Activated T-cell treated with anti-CD3 and anti-CD28 coated beads, Interleukin-2, amount 50 U/mL, for 1 hour (primary cell): ENCODE measurements around the gene SAMD3.
"Not testable (repeated sequence)": the region's sequence is repeated elsewhere in the genome, so short reads cannot be mapped to it uniquely, and the experiment has no call there.

Source experiments
- DNase-seq: peaks from one replicate; pipeline ENCODE4 v3.0.0-alpha.2; 2020

The SAMD3 gene, protein sequence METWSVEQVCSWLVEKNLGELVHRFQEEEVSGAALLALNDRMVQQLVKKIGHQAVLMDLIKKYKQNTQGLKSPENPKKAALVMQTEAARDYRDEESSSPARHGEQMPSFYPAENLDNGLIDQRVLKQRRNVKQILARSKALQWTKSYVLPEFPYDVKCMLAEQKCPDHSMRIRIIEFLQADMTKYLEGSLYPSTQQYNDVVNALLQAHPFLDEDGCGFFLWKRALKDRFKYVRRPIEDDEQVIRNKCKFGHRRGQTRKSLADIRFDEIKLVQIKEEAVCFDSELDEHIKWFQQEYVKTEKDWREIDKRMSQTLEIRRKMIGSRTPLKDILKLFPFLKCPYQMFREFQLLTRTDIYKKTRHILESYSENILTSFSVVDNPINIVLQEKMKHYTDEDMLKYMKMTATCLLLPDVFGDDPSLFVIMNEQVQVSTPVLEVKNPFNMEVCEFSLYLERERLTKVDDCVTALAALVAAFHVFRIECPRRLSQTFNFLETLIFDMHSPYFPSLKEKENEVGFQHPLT

DNA sequence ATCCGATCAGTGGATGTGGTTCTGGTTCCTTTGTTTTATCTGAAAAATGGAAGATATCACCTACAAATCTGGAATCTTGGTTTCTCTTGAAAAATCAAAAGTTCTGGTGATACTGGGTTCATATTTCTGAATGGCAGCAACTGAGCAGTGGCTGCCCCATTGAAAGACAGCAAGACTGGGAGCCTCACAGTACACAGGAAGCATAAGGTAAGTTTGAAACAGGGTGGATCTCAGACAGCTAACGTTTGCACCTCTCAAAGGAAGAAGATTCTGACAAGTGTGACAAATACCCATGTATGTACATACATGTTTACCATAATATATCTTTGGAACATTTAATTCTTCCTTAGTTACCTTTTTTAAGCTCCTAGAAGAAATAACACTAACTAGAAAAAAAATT, at the start of gene SAMD3:
Gene SAMD3 (minus strand): TSS at position 177 of the 400 bp plus-strand sequence. CDS start 7,678 bp downstream, outside the sequence.
- DNase-seq = no peak

DNA sequence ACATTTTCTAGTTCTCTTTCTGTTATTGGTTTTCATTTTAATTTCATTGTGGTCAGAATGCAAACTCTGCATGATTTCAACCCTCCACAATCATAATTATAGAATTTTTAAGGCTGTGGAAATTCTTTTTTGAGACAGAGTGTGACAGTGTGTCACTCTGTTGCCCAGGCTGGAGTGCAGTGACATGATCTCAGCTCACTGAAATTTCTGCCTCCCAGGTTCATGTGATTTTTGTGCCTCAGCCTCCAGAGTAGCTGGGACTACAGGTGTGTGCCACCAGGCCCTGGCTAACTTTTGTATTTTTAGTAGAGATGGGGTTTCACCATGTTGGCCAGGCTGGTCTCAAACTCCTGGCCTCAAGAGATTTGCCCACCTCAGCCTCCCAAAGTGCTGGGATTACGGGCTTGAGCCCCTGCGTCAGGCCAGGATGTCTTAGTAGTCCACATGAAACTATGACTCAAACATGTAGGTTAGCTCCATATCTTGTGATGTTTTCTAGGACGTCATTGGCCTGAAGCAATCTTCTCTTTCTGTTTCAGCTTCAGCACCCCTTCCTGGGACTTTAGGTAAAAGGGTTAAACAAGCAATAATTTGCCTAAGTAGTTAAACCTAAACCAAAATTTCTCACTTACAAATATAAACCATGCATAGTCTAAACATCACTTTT, 47.4 kb upstream of the SAMD3 start:
- DNase-seq = no peak

DNA sequence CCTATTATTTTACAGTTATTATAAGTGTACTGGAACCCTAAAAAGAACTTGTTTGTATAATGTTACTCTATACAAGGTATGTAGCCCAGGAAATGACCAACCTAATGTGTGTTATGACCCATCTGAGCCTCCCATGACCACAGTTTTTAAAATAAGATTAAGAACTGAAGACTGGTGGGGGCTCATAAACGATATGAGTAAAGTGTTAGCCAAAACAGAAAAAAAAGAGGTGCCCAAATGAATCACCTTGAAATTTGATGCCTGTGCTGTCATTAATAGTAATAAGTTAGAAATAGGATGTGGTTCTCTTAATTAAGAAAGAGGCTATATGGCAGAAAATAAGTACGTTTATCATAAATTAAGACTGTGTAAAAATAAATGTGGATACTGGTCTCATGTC, 42.8 kb upstream of the SAMD3 start:
- not testable (repeated sequence) for DNase-seq

DNA sequence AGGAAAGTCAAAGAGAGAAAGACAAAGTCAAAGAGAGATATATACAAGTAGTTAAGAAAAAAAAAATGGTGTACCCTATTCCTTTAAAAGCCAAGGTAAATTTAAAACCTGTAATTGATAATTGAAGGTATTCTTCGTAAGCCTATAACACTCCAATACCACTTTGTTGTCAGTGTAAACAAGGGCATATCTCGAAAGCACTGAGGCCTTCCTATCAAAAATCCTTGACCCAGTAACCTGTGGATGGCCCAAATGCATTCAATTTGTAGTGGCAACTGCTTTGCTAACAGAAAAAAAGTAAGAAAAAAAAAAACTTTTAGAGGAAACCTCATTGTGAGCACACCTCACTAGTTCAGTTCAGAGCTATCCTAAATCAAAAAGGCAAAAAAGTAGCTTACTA, 39.3 kb upstream of the SAMD3 start:
- DNase-seq = no peak

DNA sequence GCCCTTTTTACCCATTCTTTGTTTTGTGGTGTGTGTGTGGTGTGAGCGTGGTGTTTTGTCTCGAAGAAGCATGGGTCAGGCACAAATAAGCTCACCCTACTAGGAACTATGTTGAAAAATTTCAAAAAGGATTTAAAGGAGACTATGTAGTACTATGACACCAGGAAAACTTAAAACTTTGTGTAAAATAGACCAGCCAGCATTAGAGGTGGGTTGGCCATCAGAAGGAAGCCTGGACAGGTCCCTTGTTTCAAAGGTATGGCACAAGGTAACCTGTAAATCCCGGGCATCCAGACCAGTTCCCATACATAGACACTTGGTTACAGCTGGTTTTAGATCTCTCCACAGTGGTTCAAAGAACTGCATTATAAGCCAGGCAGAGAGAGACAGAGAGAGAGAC, 38.8 kb upstream of the SAMD3 start:
- not testable (repeated sequence) for DNase-seq

DNA sequence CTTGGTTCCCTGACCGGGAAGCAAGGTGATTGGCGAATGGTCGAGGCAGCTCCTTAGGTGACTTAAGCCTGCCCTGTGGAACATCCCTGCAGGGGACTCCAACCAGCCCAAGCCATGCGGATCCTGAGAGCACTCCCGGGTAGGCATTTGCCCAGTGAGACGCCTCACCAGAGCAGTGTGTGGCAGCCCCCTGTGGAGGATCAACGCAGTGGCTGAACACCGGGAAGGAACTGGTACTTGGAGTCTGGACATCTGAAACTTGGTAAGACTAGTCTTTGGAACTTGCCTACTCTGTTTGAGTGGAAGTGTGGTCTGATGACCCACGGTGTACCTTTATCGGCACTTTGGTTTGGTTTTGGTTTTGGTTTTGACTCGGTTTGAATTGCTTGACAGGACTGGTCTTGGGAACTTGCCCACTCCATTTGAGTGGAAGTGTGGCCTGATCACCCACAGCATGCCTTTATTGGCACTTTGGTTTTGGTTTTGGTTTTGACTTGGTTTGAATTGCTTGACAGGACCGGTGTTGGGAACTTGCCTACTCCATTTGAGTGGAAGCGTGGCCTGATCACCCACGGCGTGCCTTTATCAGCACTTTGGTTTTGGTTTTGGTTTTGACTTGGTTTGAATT, 38.0 kb upstream of the SAMD3 start:
- DNase-seq = peak; percentile 26

DNA sequence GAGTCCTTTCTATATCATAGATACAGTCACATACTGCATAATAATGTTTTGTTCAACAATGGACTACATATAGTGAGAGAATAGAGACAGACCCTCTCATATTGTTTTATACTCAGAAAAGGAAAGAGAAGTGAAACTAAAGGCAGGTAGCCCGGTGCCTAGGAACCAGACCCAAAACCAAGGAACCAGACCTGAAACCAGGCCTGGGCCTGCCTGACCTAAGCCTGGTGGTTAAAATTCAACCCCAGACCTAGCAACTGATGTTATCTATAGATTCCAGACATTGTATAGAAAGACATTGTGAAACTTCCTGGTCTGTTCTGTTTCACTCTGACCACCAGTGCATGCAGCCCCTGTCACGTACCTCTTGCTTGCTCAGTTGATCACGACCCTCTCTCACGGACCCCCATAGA, 37.3 kb upstream of the SAMD3 start:
- peak; percentile 22 for DNase-seq

DNA sequence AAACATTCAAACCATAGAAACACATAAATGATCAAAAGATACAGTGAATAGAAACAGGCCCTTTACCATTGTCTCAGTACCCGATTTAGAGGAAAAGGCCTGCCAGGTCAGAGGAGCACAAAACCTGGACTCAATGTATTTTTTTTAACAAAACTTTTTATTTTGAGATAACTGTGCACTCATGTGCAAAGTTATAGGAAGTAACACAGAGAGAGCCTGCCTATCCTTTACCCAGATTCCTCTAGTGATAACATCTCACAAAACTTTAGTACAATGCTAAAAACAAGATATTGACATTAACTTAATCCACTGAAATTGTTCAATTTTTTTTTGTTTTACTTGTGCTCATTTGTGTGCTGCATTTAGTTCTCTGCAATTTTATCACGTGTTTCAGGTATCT, 36.8 kb upstream of the SAMD3 start:
- no peak for DNase-seq

DNA sequence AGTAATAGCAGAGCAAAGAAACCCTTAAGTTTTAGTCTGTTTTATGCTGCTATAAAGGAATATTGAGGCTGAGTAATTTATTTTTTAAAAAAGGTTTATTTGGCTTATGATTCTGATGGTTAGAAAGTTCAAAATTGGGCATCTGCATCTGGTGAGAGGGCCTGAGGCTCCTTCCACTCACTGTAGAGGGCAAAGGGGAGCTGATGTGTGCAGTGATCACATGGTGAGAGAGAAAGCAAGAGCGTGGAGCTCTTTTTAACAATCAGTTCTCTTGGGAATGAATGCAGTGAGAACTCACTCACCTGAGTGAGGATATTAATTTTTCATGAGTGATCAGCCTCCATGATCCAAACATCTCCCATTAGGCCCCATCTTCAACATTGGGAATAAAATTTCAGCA, 36.4 kb upstream of the SAMD3 start:
- DNase-seq = no peak

DNA sequence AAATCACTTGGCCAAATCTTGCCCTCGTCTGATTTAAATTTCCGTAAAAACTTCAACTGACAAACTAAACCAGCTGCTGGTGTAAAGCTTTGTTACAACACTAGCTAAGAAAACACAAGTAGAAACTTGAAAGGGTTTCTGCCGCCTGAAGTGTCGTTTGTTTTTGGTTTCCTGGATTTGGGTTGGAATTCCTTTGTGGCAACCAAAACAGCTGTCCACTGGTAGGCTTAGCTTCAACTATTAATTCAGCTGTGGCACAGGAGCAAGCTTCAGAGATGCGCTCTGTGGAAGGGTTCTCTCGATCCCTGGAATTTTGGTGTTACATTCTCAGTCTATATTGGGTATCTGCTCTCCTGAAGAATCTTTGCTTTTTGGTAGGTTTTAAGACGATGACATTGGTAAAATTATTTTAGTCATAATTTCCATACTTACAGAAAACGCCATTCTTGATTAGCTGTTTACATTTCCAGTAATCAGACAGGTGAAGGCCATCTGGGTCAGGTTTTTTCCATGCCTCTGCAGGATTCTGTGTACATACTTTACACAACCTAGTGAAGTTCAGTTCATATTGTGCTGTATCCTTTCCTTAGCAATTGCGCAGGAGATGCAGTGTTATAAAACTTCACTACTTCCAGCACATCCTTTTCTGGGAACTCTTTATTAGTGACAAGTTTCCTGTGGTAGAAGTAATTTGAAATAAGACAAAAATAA, 29.9 kb upstream of the SAMD3 start:
- DNase-seq = no peak

DNA sequence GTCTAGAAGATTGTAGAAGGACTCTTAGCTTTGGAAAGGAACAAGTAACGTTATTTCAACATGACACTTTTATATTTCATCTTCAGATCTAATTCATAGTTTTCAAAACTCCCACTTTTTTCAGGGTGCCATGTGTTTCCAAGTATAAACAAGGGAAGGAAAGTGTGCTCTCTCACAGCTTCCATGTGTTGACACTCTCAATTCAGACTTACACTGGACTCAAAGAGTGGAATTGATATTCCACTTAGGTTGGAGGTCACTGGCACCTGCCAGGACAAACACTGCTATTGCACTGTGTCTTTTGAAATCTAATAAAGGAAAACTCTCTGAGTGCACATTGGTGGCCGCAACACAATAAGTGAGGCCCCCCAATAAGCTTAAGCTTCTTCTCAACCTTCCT, 22.5 kb upstream of the SAMD3 start:
- no peak for DNase-seq

DNA sequence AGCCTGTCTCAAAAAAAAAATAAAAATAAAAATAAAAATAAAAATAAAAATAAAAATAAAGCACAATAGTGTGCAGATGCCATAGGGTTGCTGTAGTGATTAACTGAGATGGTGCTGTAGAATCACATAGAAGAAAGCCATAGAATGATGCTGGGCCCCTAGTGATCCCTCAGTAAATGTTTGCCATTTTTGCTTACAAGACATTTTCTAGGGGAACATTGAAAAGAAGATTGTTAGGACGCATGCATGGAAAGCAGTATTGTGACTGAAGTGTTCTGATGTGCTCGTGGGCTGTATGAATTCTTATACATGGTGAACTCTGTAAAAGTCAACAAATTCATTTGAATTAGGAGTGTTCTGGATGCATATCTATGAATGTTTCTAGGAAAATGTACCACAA, 22.0 kb upstream of the SAMD3 start:
- DNase-seq = no peak

DNA sequence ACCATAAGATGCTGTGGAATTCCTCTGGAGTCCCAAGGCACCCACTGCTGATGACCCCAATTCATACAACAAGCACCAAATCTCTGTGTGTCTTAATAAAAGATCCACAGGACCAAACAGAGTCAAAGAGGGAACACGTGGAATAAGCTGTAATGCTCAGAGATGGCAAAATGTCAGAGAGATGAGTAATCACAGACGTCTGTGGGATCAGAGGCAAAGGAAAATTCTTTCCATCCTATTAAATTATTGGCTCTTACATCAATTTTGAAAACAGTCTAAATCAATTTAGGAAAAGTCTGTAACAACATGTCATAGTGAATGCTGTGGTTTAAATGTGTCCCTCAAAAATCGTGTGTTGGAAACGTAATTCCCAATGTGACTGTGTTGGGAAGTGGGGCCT, 17.5 kb upstream of the SAMD3 start:
- DNase-seq = no peak

DNA sequence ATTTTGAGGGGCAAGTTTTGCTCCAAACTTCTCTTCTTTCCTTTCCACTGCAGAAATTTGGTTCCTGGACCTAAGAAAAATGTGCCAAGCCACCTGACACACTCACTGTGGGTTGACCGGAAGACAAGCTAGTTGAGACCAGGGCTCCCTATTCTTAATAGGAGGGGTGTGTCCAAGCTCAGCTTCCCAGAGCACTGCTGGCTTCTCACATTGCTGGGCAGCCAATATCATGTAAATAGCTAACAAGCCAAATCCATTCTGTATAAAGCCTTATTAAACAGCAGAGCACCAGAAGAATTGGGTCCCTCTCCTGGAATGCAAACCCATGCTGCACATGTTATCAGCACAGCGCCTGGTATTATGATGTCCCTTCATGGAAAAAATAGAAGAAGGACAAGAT, 17.0 kb upstream of the SAMD3 start:
- DNase-seq = no peak

DNA sequence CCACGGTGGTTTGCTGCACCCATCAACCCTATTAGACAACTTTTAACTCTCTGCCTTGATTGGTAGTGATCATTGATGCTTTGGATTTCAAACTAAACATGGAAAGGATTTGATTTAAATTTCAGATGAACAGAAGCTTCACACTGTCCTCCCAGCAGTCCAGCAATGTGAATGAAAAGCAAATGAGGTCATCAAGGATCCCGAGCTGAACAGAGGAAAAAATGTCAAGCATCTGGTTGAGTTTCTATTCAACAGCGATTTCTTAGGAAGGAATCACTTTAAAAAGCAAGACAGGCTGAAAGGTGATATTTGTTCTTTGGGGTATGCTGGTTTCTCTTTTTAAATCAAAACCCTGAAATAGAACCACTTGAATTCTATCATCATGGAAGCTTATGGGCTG, 10.6 kb upstream of the SAMD3 start:
- no peak for DNase-seq

DNA sequence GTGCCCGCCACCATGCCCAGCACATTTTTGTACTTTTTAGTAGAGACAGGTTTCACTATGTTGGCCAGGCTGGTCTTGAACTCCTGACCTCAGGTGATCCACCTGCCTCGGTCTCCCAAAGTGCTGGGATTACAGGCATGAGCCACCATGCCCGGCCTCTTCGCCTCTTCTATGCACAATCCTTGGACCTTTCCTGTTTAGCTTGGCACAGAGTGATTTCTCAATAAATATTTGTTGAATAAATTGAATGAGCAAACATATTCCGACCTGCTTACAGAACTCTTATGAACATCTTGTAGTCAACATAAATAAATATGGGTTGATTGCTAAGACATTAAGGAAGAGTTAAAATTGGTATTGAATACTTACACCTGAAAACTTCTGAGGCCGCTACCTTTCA, 7.8 kb upstream of the SAMD3 start:
- DNase-seq = not testable (repeated sequence)

DNA sequence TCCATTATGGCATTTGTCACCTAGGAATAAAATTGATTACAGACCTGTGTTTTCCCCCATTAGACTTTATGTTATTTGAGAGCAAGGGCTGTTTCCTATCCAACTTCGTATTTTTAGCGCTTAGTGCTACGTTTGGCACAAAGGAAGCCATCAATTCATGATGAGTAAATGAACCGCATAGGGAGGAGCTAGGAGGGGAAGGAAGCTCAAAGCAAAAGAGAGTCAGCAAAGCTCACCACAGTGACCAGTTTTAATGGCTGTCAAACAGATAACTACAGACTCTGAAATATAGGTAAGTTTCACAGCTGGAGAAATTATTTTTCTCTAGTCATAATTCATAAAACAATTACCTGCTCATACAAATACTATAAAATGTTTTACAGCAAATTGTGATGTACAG, 6.9 kb upstream of the SAMD3 start:
- DNase-seq = no peak

DNA sequence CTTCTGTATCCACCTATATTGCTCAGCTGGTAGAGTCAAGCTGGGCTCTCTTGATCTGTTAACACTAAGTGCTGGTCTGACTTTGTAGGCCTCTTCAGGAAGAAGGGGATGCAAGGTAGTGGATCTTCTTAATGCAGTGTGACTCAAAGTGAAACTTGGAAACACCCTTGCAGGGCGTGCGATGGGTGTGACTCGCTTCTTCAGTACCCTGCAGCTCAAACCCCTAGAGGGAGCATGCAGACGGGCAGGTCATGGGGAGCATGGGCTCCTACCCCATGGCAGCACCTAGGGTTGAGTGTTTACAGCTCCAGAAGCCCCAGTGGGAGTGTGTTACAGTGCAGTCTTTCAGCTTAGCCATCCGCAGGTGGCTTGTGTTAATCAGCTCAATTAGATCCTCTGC, 757 bp upstream of the SAMD3 start:
- peak; percentile 45 for DNase-seq

DNA sequence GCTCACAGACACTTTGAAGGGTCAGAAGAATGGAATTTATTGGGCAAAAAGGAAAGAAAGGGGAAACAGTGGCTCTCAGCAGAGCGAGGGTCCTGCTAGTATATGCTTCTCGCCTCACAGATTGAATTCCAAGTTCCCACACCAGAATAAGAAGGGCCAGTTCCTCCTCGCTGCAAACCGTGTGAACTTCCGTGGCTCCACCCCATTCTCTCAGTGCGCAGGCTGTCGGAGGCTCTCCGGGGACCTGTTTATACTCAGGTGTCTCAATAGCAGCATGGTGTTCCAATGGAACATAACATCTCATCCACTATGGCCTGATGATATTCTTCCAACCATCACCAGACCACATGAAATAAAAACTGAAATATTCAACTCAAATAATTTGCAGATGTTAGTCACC, 4.6 kb downstream of the SAMD3 start:
- DNase-seq = no peak

DNA sequence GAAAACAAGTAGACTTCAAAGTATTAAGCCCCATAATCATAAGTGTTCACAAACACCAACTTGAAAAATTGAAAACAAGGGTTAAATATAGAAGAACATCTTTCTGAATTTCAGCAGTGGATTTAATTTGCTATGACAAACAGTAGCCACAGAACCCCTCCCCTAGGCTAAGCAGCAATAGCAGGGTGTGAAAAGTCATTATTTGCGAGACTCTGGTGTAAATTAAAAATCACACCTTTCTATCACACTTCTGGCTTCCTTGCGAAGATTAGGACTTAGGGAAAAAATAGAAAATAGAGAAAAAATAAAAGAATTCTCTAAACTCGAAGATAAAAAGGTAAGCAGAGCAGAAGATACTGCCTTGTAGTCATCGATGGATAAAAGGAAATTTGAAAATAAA, 6.1 kb downstream of the SAMD3 start:
- no peak for DNase-seq

DNA sequence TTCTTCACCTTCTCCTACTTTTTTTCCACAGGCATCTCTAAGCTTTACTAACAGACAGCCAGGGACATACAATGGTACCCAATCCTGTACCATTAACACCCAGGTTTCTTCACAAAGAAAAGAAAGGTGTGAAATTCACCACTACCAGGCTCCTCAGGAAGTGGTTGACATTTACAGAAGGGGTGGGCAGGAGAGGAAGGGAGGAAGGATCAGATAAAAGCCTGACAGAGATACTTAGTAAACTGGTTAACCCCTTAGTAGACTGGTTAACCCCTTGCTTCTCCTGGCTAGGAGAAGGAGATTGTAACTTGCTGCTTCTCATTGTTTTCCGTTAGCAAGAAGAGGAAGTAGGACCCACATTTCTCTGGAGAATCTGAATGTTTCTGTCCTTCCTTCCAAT, 7.2 kb downstream of the SAMD3 start:
- no peak for DNase-seq

DNA sequence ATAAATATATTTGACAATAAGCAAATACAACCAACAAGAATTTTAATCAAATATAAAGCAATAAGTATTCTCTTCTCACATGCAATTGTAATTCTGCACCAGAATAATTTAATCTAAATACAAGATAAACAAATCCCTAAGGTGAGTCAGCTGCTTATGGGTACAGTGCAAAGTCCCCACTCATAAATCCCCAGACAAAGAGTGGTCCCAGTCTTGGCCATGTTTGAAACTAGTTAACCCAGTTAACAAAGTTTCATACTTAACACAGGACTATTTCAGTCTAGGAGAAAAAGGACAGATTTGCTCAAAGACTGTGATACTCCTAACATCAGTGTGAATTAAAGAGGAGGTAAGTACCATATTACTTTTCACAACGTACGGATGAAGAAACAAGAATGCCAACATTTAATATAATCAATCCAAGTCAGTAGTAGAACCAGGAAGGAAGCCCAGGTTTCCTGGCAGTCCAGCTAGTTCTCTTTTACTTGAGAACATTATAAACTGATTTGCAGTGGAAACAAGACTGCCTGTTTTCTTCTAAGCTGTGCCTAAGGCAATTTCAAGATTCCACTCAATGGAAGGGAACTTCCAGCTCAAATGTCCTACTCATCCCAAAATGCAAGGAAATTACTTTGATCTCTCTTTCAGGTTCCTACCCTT, 10.4 kb downstream of the SAMD3 start:
- DNase-seq = no peak

DNA sequence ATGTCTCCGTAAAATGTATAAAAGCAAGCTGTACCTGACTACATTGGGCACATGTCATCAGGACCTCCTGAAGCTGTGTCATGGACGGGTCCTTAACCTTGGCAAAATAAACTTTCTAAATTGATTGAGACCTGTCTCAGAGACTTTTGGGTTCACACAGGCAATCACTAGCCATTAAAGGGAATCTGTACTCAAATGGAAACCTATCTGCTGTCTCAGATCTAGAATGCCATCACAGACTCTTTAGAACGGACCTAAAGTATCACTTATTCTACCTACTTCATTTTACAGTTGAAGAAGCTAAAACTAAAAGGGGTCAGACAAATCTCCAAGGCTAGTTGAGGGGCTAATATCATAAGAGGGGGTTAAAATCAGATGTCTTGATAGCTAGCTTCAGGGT, 11.1 kb downstream of the SAMD3 start:
- no peak for DNase-seq
